ENCODE measurements around the gene CR1L. TPM values are rescaled to one million over a fixed set of nuclear protein-coding genes. Genes with fewer than 3 reads are reported as not detected.

CR1L gene
- total RNA-seq (2021) (not detected in 2 replicates), Bru-seq, nascent RNA (percentile 5 among the genes with signal in this experiment), BruChase-seq, experiment 1, labeled RNA remaining after a 2-hour chase (percentile 4 among the genes with signal in this experiment), BruChase-seq, experiment 2, labeled RNA remaining after a 6-hour chase (percentile 3 among the genes with signal in this experiment)
- long read RNA-seq, result 0 reads

- DNase-seq, result peak in 1 of 2 experiments; percentile 77
- Histone ChIP-seq H3F3A (ENCODE audit: insufficient read depth, low read depth) (no peaks in the 10 kb centered on the region), H3K79me2 (ENCODE audit: low read depth) (no peaks in the 10 kb centered on the region), H3K27ac (no peak within 1 kb of the TSS), H3K9me2 (ENCODE audit: insufficient read depth) (no peaks in the 10 kb centered on the region), H3K4me1 (replicated peaks; ENCODE audit: insufficient read depth) (no peaks in the 10 kb centered on the region), H3K4me3 (peak within 1 kb of the TSS; percentile 25; the same call in 1 of the 2 replicates), H3K9me3 (ENCODE audit: insufficient read depth, low read depth) (no peaks in the 10 kb centered on the region), H4K20me1 (ENCODE audit: insufficient read depth) (no peaks in the 10 kb centered on the region), H3K36me3 (ENCODE audit: low read depth) (no peaks in the 10 kb centered on the region), H2AFZ (no peak within 1 kb of the TSS), H3K27me3 (ENCODE audit: insufficient read depth, low read depth) (no peaks in the 10 kb centered on the region), H3K4me2 (peak within 1 kb of the TSS; percentile 32)
- no TSS peak for BruUV-seq (replicated peaks)
- ChIA-PET POLR2A (ENCODE audit: unreplicated experiment) (no interaction called here), CTCF (no interaction called here)
- no peak for TF ChIP-seq CTCF (conservative IDR thresholded peaks at IDR 0.05)
- no peak for TF ChIP-seq EZH2 (IDR thresholded peaks at IDR 0.05; ENCODE audit: low read depth)
- intact Hi-C loops (cut with micrococcal nuclease; ENCODE audit: unreplicated experiment), result no loop called here
Observed at GRCh38 chr1:207644852-207645634, at the start of gene CR1L. Gene CR1L, plus strand, starts transcription at chr1:207645133. Its CDS starts 101 bp downstream, at chr1:207645234.

- ChIA-PET POLR2A (ENCODE audit: unreplicated experiment) (no interaction called here), CTCF (no interaction called here)
- 0 out of 2 replicates have a peak overlapping the region, but pooled peaks have one; percentile 31 for H2AFZ ChIP-seq
- H3K4me2 ChIP-seq, result no peak overlapping the region
- H3K27me3 ChIP-seq (ENCODE audit: insufficient read depth, low read depth), result no peaks in the 10 kb centered on the region
- BruUV-seq (replicated peaks), result no TSS peak
- H3K79me2 ChIP-seq (ENCODE audit: low read depth), result no peaks in the 10 kb centered on the region
- no peaks in the 10 kb centered on the region for H3K4me1 ChIP-seq (replicated peaks; ENCODE audit: insufficient read depth)
- no peaks in the 10 kb centered on the region; the same call in 1 of the 2 replicates for H3K9me2 ChIP-seq (ENCODE audit: insufficient read depth)
- H3K4me3 ChIP-seq, result no peak overlapping the region
- H3K36me3 ChIP-seq (ENCODE audit: low read depth), result no peaks in the 10 kb centered on the region
- H4K20me1 ChIP-seq (ENCODE audit: insufficient read depth), result no peaks in the 10 kb centered on the region
- H3K27ac ChIP-seq, result no peak overlapping the region
- DNase-seq, result no peak
- no peaks in the 10 kb centered on the region for H3F3A ChIP-seq (ENCODE audit: insufficient read depth, low read depth)
- TF ChIP-seq CTCF (conservative IDR thresholded peaks at IDR 0.05) (no peak), EZH2 (IDR thresholded peaks at IDR 0.05; ENCODE audit: low read depth) (no peak)
- intact Hi-C loops (cut with micrococcal nuclease; ENCODE audit: unreplicated experiment), result no loop called here
- H3K9me3 ChIP-seq (ENCODE audit: insufficient read depth, low read depth), result no peaks in the 10 kb centered on the region
Observed at GRCh38 chr1:207603777-207604176, 41.2 kb upstream of the CR1L start.

GRCh38 chr1:207605444-207606361 lies 39.2 kb upstream of the CR1L start:
- H3F3A ChIP-seq (ENCODE audit: insufficient read depth, low read depth), result no peaks in the 10 kb centered on the region
- H3K79me2 ChIP-seq (ENCODE audit: low read depth), result no peaks in the 10 kb centered on the region
- DNase-seq, result no peak
- no peaks in the 10 kb centered on the region for H3K36me3 ChIP-seq (ENCODE audit: low read depth)
- H3K4me1 ChIP-seq (replicated peaks; ENCODE audit: insufficient read depth), result no peaks in the 10 kb centered on the region
- no TSS peak for BruUV-seq (replicated peaks)
- H3K4me2 ChIP-seq, result no peak overlapping the region
- H4K20me1 ChIP-seq (ENCODE audit: insufficient read depth), result no peaks in the 10 kb centered on the region
- intact Hi-C loops (cut with micrococcal nuclease; ENCODE audit: unreplicated experiment), result no loop called here
- H3K27ac ChIP-seq, result no peak overlapping the region
- TF ChIP-seq EZH2 (IDR thresholded peaks at IDR 0.05; ENCODE audit: low read depth) (no peak), CTCF (conservative IDR thresholded peaks at IDR 0.05) (no peak)
- ChIA-PET CTCF (no interaction called here), POLR2A (ENCODE audit: unreplicated experiment) (no interaction called here)
- H3K9me3 ChIP-seq (ENCODE audit: insufficient read depth, low read depth), result no peaks in the 10 kb centered on the region
- H2AFZ ChIP-seq, result no peak overlapping the region
- H3K4me3 ChIP-seq, result no peak overlapping the region
- H3K9me2 ChIP-seq (ENCODE audit: insufficient read depth), result no peaks in the 10 kb centered on the region; the same call in 1 of the 2 replicates
- no peaks in the 10 kb centered on the region for H3K27me3 ChIP-seq (ENCODE audit: insufficient read depth, low read depth)

All from PC-9 (cell line).